NCI-H1417 treated with DMSO at 0.1 percent for 48 hours (cell line): ENCODE data around the gene IFNG-AS1.

ENCODE experiments used
- DNase-seq: peaks from one replicate; lab custom pipeline; 2025; lab: John Stamatoyannopoulos, UW

The IFNG-AS1 gene

GRCh38 chr12:67989184-67989920, at the start of gene IFNG-AS1:
IFNG-AS1 (plus strand) TSS chr12:67989447.
- no peak for DNase-seq

- no peak for DNase-seq
Measured at GRCh38 chr12:67939611-67940010, 49.6 kb upstream of the IFNG-AS1 start.

GRCh38 chr12:67940780-67941243, 48.4 kb upstream of the IFNG-AS1 start:
- DNase-seq = no peak

GRCh38 chr12:67942724-67943123, 46.5 kb upstream of the IFNG-AS1 start:
- no peak for DNase-seq

- DNase-seq = peak; percentile 70
Measured at GRCh38 chr12:67943141-67943892, 45.9 kb upstream of the IFNG-AS1 start.

GRCh38 chr12:67944093-67944492, 45.2 kb upstream of the IFNG-AS1 start:
- no peak for DNase-seq

GRCh38 chr12:67952787-67953186, 36.5 kb upstream of the IFNG-AS1 start:
- no peak for DNase-seq

- DNase-seq = no peak
Measured at GRCh38 chr12:67957383-67957782, 31.9 kb upstream of the IFNG-AS1 start.

GRCh38 chr12:67958187-67958586, 31.1 kb upstream of the IFNG-AS1 start:
- no peak for DNase-seq

- no peak for DNase-seq
Measured at GRCh38 chr12:67964456-67964855, 24.8 kb upstream of the IFNG-AS1 start.

- DNase-seq = no peak
Measured at GRCh38 chr12:67966560-67966959, 22.7 kb upstream of the IFNG-AS1 start.

GRCh38 chr12:67968321-67968720, 20.9 kb upstream of the IFNG-AS1 start:
- no peak for DNase-seq

- DNase-seq = no peak
Measured at GRCh38 chr12:67968725-67969124, 20.5 kb upstream of the IFNG-AS1 start.

GRCh38 chr12:67969134-67969802, 20.0 kb upstream of the IFNG-AS1 start:
- no peak for DNase-seq

- DNase-seq = no peak
Measured at GRCh38 chr12:67977668-67978067, 11.6 kb upstream of the IFNG-AS1 start.

GRCh38 chr12:67980391-67980790, 8.9 kb upstream of the IFNG-AS1 start:
- DNase-seq = no peak

GRCh38 chr12:67981287-67982162, 7.7 kb upstream of the IFNG-AS1 start:
- DNase-seq = no peak

GRCh38 chr12:67982164-67982563, 7.1 kb upstream of the IFNG-AS1 start:
- DNase-seq = no peak

GRCh38 chr12:67986632-67987031, 2.6 kb upstream of the IFNG-AS1 start:
- no peak for DNase-seq

GRCh38 chr12:67988601-67989021, 636 bp upstream of the IFNG-AS1 start:
- DNase-seq = no peak

- DNase-seq = no peak
Measured at GRCh38 chr12:67991158-67991557, 1.9 kb downstream of the IFNG-AS1 start.

GRCh38 chr12:67993143-67993542, 3.9 kb downstream of the IFNG-AS1 start:
- no peak for DNase-seq
